Activated CD8-positive, alpha-beta memory T cell treated with anti-CD3 and anti-CD28 coated beads, Interleukin-2, amount 10 ng/mL, durations not matched to agents 7 days and 5 days (primary cell): ENCODE measurements around the gene KIF11. TPM values are rescaled to one million over a fixed set of nuclear protein-coding genes. Genes with fewer than 3 reads are reported as not detected.
"Not testable (repeated sequence)": the region's sequence is repeated elsewhere in the genome, so short reads cannot be mapped to it uniquely, and the experiment has no call there.

Experiments
- ATAC-seq: fragments of 150-1000 bp; cut with Tn5 transposase; one replicate; pipeline ENCODE4 v1.10.0; 2021; ENCODE audit warnings: moderate library complexity
- CTCF ChIA-PET: fragments of 350-600 bp; sonication (Branson Sonifier 250); formaldehyde crosslinking; loops from one replicate; lab custom pipeline; 2021; ENCODE audit warnings: antibody characterized with exemption; lab: Charles Lee
- DNase-seq: peaks from one replicate; pipeline ENCODE4 v3.0.0-alpha.2; 2020
- H3K27ac Mint-ChIP-seq: one replicate; pipeline ENCODE4 v1.8.0; 2021; ENCODE audit warnings: mild to moderate bottlenecking, mixed read lengths
- H3K27me3 Mint-ChIP-seq: one replicate; pipeline ENCODE4 v1.8.0; 2021; ENCODE audit warnings: mixed read lengths
- H3K36me3 Mint-ChIP-seq: one replicate; pipeline ENCODE4 v1.8.0; 2021; ENCODE audit warnings: mild to moderate bottlenecking, mixed read lengths
- H3K4me1 Mint-ChIP-seq: one replicate; pipeline ENCODE4 v1.8.0; 2021; ENCODE audit warnings: mixed read lengths
- H3K4me3 Mint-ChIP-seq: one replicate; pipeline ENCODE4 v1.8.0; 2021; ENCODE audit warnings: mild to moderate bottlenecking, moderate library complexity, mixed read lengths
- H3K9me3 Mint-ChIP-seq: one replicate; pipeline ENCODE4 v1.8.0; 2022; ENCODE audit warnings: low read depth, mixed read lengths
- total RNA-seq, 2 experiments: library from RNA; stranded (reverse); gene quantifications; one replicate each; pipeline ENCODE4 v1.2.3, GENCODE V29; 2021

Gene KIF11
- 10 to 100 TPM; 76.9 to 79.6 TPM for total RNA-seq

GRCh38 chr10:92592761-92593618 is at the start of gene KIF11:
TSS of gene KIF11 (plus strand) at chr10:92593130. CDS start at chr10:92593376, 246 bp downstream.
- DNase-seq (peak; percentile 99), ATAC-seq (peak; percentile 88)
- Mint-ChIP-seq H3K4me1 (peaks cover 47% of the 10 kb centered on the region), H3K27me3 (no peaks in the 10 kb centered on the region), H3K36me3 (peaks cover 20% of the 10 kb centered on the region), H3K4me3 (peak within 1 kb of the TSS; percentile 91), H3K9me3 (no peaks in the 10 kb centered on the region), H3K27ac (peak within 1 kb of the TSS; percentile 99)
- CTCF ChIA-PET: interaction anchor here (2.6 kb wide), 1 partner anchor 19 kb away, joined by 26 read pairs; the partner anchor contains the start of gene IDE

GRCh38 chr10:92544296-92544695 is 48.6 kb upstream of the KIF11 start:
- DNase-seq (no peak), ATAC-seq (no peak)
- CTCF ChIA-PET: interaction anchor here (0.7 to 2.2 kb wide), 2 partner anchors 27 to 32 kb away, joined by 3 to 10 read pairs; no protein-coding TSS in a partner anchor
- H3K27me3 Mint-ChIP-seq: no peaks in the 10 kb centered on the region
- H3K9me3 Mint-ChIP-seq: no peaks in the 10 kb centered on the region
- H3K36me3 Mint-ChIP-seq: peaks cover 4% of the 10 kb centered on the region
- H3K4me3 Mint-ChIP-seq: no peak overlapping the region
- H3K27ac Mint-ChIP-seq: no peak overlapping the region
- H3K4me1 Mint-ChIP-seq: peaks cover 12% of the 10 kb centered on the region

GRCh38 chr10:92545556-92545955 is 47.4 kb upstream of the KIF11 start:
- Mint-ChIP-seq H3K36me3 (peaks cover 3% of the 10 kb centered on the region), H3K27me3 (no peaks in the 10 kb centered on the region), H3K9me3 (no peaks in the 10 kb centered on the region), H3K4me1 (peaks cover 12% of the 10 kb centered on the region), H3K27ac (no peak overlapping the region), H3K4me3 (no peak overlapping the region)
- ATAC-seq (no peak), DNase-seq (no peak)
- CTCF ChIA-PET: interaction anchor here (2.2 kb wide), 1 partner anchor 28 kb away, joined by 10 read pairs; no protein-coding TSS in a partner anchor

- H3K27me3 Mint-ChIP-seq: no peaks in the 10 kb centered on the region
Measured at GRCh38 chr10:92547676-92548075, 45.3 kb upstream of the KIF11 start.

GRCh38 chr10:92550924-92551323 is 42.0 kb upstream of the KIF11 start:
- CTCF ChIA-PET: interaction anchor here (0.9 kb wide), 1 partner anchor 21 kb away, joined by 4 read pairs; no protein-coding TSS in a partner anchor
- Mint-ChIP-seq H3K4me3 (no peak overlapping the region), H3K27ac (no peak overlapping the region), H3K9me3 (peaks cover 6% of the 10 kb centered on the region), H3K4me1 (no peaks in the 10 kb centered on the region), H3K36me3 (peaks cover 34% of the 10 kb centered on the region), H3K27me3 (no peaks in the 10 kb centered on the region)
- no peak for ATAC-seq
- DNase-seq: no peak

More at GRCh38 chr10:92547676-92548075, 45.3 kb upstream of the KIF11 start:
- Mint-ChIP-seq H3K4me1 (peaks cover 12% of the 10 kb centered on the region), H3K36me3 (peaks cover 12% of the 10 kb centered on the region), H3K9me3 (no peaks in the 10 kb centered on the region), H3K27ac (no peak overlapping the region), H3K4me3 (no peak overlapping the region)
- CTCF ChIA-PET: no interaction called here
- ATAC-seq (no peak), DNase-seq (no peak)

- DNase-seq (no peak), ATAC-seq (no peak)
- no peak overlapping the region for H3K27ac Mint-ChIP-seq
- CTCF ChIA-PET: interaction anchor here (0.6 kb wide), 1 partner anchor 1331 kb away, joined by 4 read pairs; no protein-coding TSS in a partner anchor
- peaks cover 38% of the 10 kb centered on the region for H3K36me3 Mint-ChIP-seq
- peaks cover 6% of the 10 kb centered on the region for H3K9me3 Mint-ChIP-seq
- no peaks in the 10 kb centered on the region for H3K27me3 Mint-ChIP-seq
- no peaks in the 10 kb centered on the region for H3K4me1 Mint-ChIP-seq
- H3K4me3 Mint-ChIP-seq: no peak overlapping the region
Measured at GRCh38 chr10:92552310-92552709, 40.6 kb upstream of the KIF11 start.

- DNase-seq (no peak), ATAC-seq (no peak)
- Mint-ChIP-seq H3K36me3 (peaks cover 46% of the 10 kb centered on the region), H3K4me3 (no peak overlapping the region), H3K9me3 (peaks cover 6% of the 10 kb centered on the region), H3K27me3 (no peaks in the 10 kb centered on the region), H3K27ac (no peak overlapping the region), H3K4me1 (no peaks in the 10 kb centered on the region)
- CTCF ChIA-PET: interaction anchor here (0.6 kb wide), 1 partner anchor 191 kb away, joined by 3 read pairs; no protein-coding TSS in a partner anchor
Measured at GRCh38 chr10:92553959-92554358, 39.0 kb upstream of the KIF11 start.

DNA sequence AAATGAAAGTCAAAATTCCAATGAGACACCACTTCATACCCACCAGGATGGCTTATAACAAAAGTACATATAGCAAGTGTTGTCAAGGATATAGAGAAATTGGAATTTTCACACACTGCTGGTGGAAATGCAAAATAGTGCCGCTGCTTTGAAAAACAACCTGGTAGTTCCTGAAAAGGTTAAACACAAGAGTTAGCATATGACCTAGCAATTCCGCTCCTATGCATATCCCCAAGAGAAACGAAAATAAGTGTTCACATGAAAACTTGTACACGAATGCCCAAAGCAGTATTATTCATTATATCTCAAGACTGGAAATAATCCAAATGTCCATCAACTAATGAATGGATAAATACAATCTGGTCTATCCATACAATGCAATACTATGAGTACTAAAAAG is 33.9 kb upstream of the KIF11 start:
- peaks cover 11% of the 10 kb centered on the region for H3K9me3 Mint-ChIP-seq
- ATAC-seq (no peak), DNase-seq (no peak)
- H3K36me3 Mint-ChIP-seq: peaks cover 45% of the 10 kb centered on the region
- H3K27me3 Mint-ChIP-seq: no peaks in the 10 kb centered on the region
- H3K27ac Mint-ChIP-seq: no peak overlapping the region
- CTCF ChIA-PET: no interaction called here
- no peaks in the 10 kb centered on the region for H3K4me1 Mint-ChIP-seq
- H3K4me3 Mint-ChIP-seq: no peak overlapping the region

DNA sequence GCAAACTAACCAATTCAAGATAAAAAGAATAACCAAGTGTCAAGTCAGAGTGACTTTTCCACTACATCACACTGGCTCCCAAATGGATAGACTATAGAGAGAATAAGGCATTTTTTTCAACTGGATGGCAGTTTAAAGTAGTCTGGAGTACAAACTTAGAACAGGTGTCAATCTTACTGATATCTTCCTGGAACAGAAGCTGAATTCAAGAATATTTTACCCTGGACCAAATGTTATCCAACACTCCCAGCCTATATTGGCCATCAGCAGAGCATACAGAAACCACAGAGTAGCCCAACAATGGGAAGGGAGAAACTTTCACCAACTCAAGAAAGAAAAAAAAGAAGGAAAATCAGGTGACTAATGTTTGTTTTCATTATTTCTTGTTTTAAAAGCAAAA is 30.5 kb upstream of the KIF11 start:
- H3K9me3 Mint-ChIP-seq: peaks cover 7% of the 10 kb centered on the region
- CTCF ChIA-PET: no interaction called here
- H3K4me1 Mint-ChIP-seq: peaks cover 5% of the 10 kb centered on the region
- H3K27ac Mint-ChIP-seq: no peak overlapping the region
- no peaks in the 10 kb centered on the region for H3K27me3 Mint-ChIP-seq
- peaks cover 37% of the 10 kb centered on the region for H3K36me3 Mint-ChIP-seq
- DNase-seq (no peak), ATAC-seq (no peak)
- no peak overlapping the region for H3K4me3 Mint-ChIP-seq

GRCh38 chr10:92567952-92568600 is 24.9 kb upstream of the KIF11 start:
- Mint-ChIP-seq H3K4me1 (peaks cover 35% of the 10 kb centered on the region), H3K27me3 (peaks cover 4% of the 10 kb centered on the region), H3K36me3 (peaks cover 18% of the 10 kb centered on the region), H3K27ac (no peak overlapping the region), H3K4me3 (no peak overlapping the region), H3K9me3 (no peaks in the 10 kb centered on the region)
- ATAC-seq (peak; percentile 31), DNase-seq (no peak)
- CTCF ChIA-PET: no interaction called here

DNA sequence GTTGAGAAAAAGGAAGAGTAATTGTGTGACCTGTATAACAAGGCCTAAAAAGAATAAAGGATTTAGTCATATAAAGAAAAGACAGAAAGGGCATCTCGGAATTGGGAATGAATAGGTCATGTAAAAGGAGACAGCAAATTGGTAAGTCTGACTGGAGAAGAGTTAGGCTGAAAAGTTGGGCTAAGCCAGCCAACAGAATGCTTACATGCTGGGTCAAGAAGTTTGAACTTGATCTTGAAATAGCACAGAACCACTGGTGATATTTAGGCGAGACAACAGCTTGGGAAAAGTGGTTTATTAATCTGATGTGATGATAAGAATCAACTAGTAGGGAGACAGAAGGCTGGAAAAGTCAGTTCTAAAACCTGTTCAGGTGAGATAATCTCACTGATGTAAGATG is 23.9 kb upstream of the KIF11 start:
- Mint-ChIP-seq H3K9me3 (no peaks in the 10 kb centered on the region), H3K4me3 (no peak overlapping the region), H3K27ac (no peak overlapping the region), H3K36me3 (peaks cover 17% of the 10 kb centered on the region), H3K4me1 (peaks cover 35% of the 10 kb centered on the region), H3K27me3 (peaks cover 4% of the 10 kb centered on the region)
- CTCF ChIA-PET: no interaction called here
- no peak for DNase-seq
- ATAC-seq: no peak

GRCh38 chr10:92569663-92570062 is 23.3 kb upstream of the KIF11 start:
- H3K9me3 Mint-ChIP-seq, CTCF ChIA-PET, DNase-seq, H3K4me3 Mint-ChIP-seq, H3K27me3 Mint-ChIP-seq, ATAC-seq, H3K27ac Mint-ChIP-seq: not testable (repeated sequence)
- H3K36me3 Mint-ChIP-seq: peaks cover 14% of the 10 kb centered on the region
- peaks cover 37% of the 10 kb centered on the region for H3K4me1 Mint-ChIP-seq

DNA sequence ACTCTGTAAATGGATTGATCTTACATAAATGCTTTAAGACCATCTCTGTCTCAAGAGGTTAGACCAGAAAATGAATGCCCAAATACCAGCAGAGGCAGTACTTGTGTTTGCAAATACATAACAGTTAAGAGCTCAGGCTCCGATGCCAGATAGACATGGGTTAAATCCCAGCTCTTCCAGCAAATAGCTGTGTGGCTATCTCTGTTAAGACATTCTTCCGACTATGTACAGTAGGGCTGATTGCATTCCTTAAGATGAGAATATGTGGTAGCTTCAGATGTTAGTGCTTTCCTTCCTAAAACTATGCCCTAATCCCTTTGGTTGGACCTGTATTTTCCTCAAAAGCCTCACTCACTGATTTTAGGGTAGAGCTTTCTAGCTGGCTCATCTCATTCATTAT is 21.3 kb upstream of the KIF11 start:
- CTCF ChIA-PET: interaction anchor here (0.5 to 4.1 kb wide), 4 partner anchors 20 to 288 kb away, joined by 4 to 26 read pairs (median 14); no protein-coding TSS in a partner anchor
- H3K27ac Mint-ChIP-seq: no peak overlapping the region
- peaks cover 4% of the 10 kb centered on the region for H3K27me3 Mint-ChIP-seq
- H3K36me3 Mint-ChIP-seq: peaks cover 9% of the 10 kb centered on the region
- no peak overlapping the region for H3K4me3 Mint-ChIP-seq
- DNase-seq: no peak
- ATAC-seq: no peak
- peaks cover 41% of the 10 kb centered on the region for H3K4me1 Mint-ChIP-seq
- H3K9me3 Mint-ChIP-seq: no peaks in the 10 kb centered on the region
